HG02938 (cell line): ENCODE results near the gene PCDHGC4.
A peak's percentile ranks its signal among the peaks of the same experiment; 100 is the strongest.

Source experiments
- ATAC-seq: cut with Tn5 transposase; IDR thresholded peaks from one replicate; pipeline ENCODE4 v1.9.1; 2021; ENCODE audit warnings: mild to moderate bottlenecking, moderate library complexity; ENCODE audit not compliant: unreplicated experiment

The PCDHGC4 gene

DNA sequence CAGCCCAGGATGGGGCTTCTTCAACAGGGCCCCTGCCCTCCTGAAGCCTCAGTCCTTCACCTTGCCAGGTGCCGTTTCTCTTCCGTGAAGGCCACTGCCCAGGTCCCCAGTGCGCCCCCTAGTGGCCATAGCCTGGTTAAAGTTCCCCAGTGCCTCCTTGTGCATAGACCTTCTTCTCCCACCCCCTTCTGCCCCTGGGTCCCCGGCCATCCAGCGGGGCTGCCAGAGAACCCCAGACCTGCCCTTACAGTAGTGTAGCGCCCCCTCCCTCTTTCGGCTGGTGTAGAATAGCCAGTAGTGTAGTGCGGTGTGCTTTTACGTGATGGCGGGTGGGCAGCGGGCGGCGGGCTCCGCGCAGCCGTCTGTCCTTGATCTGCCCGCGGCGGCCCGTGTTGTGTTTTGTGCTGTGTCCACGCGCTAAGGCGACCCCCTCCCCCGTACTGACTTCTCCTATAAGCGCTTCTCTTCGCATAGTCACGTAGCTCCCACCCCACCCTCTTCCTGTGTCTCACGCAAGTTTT is 27.6 kb downstream of the PCDHGC4 start:
- ATAC-seq, result no peak

GRCh38 chr5:141512911-141513626 is 28.2 kb downstream of the PCDHGC4 start:
- no peak for ATAC-seq

DNA sequence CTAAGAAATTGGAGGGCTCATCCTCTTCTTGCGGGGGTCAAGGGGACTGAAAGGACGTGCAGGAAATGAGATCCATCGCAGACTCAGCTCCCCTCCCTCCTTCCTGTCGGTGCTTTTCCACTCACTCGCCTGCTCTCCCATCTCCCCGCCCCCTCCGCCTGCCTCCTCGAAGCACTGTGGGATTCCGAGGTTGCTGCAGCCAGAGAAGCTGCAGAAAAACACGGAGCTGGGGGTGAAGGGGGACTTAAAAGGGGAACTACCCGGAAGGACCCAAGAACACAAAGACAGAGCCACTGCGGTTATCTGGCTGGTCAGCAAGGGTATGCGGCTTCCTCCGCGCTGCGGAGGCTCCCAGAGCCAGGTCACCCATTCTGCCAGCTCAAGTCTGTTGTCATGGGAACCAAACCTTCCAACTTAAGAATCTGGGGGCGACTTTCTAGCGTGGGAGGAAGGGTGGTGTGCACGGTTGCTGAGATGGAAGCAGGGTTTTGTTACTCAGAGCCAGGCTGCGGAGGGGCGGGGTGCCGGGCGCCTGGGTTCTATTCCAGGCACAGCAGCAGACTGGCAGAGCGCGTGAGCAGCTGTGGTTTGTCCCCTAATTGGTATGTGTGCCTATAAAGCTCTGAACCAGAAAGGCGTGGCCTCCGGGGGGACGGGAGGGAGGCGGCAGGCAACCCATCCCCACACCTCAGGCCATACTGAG is 28.9 kb downstream of the PCDHGC4 start:
- no peak for ATAC-seq

DNA sequence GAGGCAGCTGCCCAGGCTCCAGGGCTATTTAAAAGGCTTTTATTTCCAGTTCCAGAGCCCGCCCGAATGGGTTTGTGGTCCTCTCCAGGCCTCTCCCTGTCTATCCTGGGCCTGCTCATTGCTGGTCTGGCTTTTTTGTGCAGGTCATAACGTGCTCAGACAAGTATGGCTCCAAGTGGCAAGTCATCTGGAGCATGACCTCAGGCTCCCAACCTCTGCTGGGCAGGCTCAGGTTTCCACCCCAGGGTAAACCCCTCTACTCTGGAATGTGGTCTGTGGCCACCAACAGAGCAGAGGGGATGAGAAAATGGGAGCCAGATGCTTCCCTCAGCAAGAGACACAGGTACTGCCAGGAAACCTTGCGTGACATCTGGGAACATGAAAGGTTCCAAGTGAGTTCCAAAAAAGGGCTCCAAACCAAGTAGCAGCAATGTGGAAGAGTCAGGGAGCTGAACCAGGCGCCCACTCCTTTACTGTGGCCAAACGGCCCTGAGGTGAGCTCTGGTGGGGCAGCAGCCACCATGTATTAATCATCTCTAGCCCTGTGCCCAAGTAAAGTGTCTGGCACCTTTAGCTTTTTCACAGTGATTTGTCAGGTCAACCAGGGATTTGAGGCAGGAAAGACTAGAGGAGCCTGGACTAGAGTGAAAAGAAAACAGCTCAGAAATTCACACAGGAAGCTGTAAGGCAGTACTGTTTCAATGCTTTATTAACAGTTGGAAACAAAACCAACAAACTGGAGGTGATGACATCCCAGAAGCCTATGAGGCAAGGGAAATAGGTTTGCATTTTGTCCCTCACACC is 29.7 kb downstream of the PCDHGC4 start:
- ATAC-seq, result no peak

GRCh38 chr5:141515141-141515540 is 30.3 kb downstream of the PCDHGC4 start:
- no peak for ATAC-seq

DNA sequence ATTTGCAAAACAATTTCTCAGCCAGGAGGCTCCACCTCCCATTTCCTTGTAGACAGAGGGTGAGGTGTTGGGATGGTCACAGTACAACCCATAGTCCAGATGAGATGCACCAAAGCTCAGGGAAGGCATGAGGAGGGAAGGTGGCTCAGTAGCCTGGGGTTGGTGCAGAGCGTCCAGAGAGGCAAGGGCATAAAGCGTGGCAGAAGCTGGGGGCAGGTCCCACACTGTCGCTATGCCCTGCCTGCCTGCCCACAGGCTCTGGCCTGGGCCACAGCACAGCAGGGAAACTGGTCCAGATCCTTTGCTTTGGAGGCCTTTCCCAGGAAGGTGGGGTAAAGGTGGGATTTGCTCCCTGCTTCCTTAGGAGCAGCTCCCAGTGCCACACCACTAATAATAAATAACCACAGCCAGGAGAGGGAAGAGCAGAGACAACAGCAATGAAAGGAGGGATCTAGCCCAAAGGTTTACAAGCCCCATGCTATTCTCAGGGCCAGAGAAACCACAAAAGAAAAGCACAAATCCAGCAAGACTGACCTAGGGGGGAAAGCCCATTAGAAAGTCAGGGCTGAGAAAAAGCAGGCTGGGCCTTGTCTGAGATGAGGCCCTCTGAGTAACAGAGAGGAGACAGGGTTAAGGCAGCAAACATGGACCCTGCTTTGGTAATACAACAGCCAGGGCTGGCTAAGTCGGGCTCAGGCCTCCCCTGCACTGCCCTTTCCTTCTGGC is 31.3 kb downstream of the PCDHGC4 start:
- ATAC-seq, result no peak

DNA sequence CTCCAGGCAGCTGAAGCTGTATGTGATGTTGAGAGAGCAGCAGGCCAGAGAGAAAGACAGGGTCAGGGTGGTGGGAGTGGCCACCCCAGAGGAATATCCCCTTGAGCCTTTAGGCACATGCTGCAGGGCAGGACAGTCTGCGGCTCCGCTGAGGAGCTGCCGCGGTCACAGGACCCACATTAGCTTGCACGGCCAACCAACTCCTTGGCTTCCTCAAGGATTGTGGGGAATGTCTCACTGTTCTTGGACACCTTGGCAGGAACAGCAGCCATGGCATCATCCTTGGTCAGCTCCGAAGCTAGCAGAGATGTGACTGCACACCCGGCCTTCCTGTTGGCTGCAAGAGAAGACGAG is 31.8 kb downstream of the PCDHGC4 start:
- ATAC-seq, result no peak

DNA sequence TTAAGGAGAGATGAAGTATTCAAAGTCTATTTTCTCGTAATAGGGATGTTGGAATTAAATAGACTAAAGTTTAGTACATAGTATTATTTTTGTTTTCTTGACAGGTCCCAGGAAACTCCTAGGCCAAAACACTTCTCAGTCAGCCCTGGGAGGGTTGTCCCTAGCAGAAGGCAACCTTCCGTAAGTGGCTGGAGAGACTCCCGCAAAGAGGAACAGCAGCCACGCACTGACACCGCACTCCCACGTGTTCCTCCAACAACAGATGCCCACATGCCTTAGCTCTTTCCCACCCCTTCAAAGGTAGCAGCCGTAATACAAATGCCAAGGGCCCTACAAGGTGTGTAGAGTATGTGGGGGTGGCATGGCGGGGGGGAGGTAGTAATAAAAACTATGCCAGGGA is 32.5 kb downstream of the PCDHGC4 start:
- no peak for ATAC-seq

DNA sequence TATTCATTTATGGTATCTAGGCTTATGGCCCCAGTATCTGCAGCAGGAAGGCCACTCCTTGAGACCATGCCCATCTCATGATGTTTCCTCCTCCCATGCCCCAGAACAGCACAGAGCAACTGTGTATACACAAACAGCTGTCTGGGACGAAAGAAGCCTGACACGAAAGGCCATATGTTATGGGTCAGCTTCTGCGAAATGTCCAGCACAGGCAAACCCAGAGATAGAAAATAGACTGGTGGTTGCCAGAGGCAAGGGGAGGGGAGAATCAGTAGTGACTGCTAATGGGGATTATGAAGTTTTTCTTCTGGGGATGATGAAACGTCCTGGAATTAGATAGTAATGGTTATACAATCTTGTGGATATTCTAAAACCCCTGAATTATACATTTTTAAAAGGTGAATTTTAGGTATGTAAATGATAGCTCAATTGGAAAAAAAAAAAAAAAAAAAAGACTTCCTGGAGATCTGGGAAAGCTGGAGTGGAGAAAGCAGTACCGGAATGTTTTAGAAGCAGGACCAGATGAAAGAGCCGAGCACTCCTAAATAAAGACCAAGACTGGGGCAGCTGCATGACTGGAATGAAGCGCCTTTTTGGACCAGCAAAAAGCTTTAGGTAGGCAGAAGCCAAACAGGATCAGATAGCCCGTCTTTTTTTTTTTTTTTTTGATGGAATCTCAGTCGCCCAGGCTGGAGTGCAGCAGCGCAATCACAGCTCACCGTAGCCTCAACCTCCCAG is 33.2 kb downstream of the PCDHGC4 start:
- ATAC-seq, result no peak

GRCh38 chr5:141518618-141519015 is 33.8 kb downstream of the PCDHGC4 start:
- no peak for ATAC-seq

DNA sequence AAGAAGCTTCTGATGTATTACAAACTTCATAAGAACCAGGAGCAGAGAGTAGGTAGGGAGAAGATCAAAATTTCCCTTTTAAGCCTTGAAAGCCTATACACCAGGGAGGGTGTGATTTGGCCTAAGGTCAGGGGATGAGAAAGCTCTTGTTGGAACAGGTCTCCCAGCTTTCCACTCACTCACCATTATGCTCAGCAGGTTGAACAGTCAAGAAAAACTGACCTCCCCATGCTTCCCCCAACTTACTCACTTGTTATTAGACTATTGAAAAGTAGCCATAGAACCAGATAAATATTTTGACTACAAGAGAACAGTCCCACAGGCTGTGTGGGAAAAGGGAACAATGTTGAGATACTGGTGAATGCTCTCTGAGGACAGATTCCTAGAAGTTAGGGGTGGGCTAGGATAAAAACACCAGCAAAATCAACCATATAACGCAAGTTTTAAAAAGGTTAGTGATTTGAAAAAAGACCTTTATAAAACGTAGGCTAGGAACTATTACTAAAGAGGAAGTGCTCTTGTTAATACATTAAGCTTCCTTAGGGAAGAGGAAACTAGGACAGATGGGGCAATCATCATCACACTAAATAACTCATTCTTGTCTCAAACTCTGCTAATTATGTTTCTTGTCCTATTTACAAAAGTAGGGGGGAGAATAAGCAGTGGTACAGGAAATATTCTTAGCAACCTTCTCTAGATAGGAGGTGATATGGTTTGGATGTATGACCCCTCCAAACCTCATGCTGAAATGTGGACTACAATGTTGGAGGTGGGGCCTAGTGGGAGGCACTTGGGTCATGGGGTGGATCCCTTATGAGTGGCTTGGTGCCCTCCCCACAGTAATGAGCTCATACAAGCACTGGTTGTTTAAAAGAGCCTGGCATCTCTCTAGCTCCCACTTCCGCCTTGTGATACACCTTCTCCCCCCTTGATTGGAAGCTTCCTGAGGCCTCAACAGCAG is 35.1 kb downstream of the PCDHGC4 start:
- ATAC-seq, result no peak

GRCh38 chr5:141521244-141521781 is 36.5 kb downstream of the PCDHGC4 start:
- ATAC-seq, result no peak

GRCh38 chr5:141522301-141522700 is 37.5 kb downstream of the PCDHGC4 start:
- no peak for ATAC-seq

- no peak for ATAC-seq
These were observed 39.2 kb downstream of the PCDHGC4 start for GRCh38 chr5:141523991-141524390.

DNA sequence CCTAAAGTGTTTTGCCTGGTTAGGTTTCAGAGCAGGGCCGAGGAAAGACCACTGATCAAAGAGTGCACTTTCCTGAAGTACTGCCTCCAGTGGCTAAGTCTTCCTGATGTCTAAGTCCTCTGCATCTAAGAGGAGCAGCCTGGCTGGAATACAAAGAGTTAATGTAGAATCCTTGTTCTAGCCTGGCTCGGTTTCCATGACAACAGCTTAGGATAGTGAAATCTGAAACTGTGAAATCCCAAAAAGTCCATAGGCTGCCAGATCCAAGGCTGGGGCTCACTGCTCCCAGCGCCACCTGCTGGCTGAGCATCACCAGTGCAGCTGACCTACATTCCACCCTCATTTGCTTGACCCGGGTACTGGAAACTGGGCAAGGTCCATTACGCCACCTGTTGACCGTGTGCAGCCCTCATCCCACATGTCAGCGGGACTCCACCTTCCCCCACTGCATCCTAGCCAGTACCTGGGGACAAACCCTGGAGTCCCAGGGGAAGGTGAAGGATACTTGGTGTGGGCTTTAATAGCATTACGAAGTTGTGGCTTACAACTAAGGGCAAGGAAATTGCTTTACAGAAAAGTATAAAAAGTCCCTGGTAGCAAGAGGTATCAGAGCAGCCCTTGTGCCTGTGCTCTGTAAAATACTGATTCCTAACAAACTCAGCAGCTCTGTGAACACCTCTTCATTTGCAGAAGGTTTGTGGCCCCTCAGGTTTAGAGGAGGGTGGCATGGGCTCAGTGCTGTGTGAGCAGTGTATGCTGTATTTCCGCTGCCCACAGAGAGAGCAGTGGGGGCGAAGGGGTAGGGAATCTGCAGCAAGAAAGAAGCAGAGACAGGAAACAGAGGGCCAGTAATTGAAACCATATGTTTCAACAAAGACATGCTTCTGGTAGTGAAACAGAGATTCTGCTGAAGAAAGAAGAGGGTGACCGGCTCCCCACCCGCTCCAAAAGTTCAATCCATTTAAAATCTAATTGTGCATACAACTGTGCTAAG is 40.1 kb downstream of the PCDHGC4 start:
- ATAC-seq, result peak; percentile 55

- ATAC-seq, result no peak
These were observed 40.8 kb downstream of the PCDHGC4 start for GRCh38 chr5:141525653-141526052.

DNA sequence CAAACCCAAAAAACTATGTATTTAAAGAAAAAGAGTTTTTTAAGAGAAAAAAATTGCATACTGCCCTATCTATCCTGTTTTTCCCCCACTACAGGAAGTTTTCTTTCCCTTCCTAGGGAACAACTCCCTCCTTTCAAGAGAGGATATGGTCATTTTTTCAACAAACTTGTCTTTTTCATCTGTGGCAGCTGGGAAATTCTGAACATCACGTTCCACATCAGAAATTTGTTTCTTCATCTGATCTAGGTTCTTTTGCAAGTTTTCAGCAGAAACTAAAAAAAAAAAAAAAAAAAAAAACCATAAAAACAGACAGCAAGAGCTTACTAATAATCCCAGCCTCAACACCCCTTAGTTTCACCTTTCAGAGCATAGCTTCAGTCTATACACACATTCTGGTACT is 42.6 kb downstream of the PCDHGC4 start:
- no peak for ATAC-seq
